Gastrocnemius medialis (tissue), 4 donors: Measurements from ENCODE around the gene GRIN2A. TPM values are rescaled to one million over a fixed set of nuclear protein-coding genes. Genes with fewer than 3 reads are reported as not detected.

ENCODE experiments used
- ATAC-seq, 2 donors: fragments of 150-250 bp; one replicate each; pipeline ENCODE4 v1.9.1; 2016
- DNase-seq, 2 donors: peaks; one replicate each; pipeline ENCODE4 v3.0.0-alpha.2; 2019
- H3K27ac ChIP-seq, 4 donors: fragments of 200-600 bp; sonication (generic); 1 replicate in 1 of 4; 2 replicates in 3 of 4; pipeline ENCODE4 v1.5.1; 2016 to 2018; ENCODE audit warnings: mild to moderate bottlenecking in 2 of 4, moderate library complexity in 1 of 4
- H3K27me3 ChIP-seq, 3 donors: fragments of 200-600 bp; sonication (generic) in 2 of 3; 1 replicate in 1 of 3; 2 replicates in 2 of 3; pipeline versions ENCODE4 v1.5.1 to v1.6.0; 2016 to 2019; ENCODE audit warnings: mild to moderate bottlenecking in 1 of 3, moderate library complexity in 1 of 3
- H3K36me3 ChIP-seq, 2 donors: fragments of 200-600 bp; sonication (generic) in 1 of 2; one replicate each; pipeline ENCODE4 v1.5.1; 2017 to 2018
- H3K4me1 ChIP-seq, 2 donors: fragments of 200-600 bp; sonication (generic) in 1 of 2; one replicate each; pipeline ENCODE4 v1.5.1; 2016 to 2017; ENCODE audit warnings: mild to moderate bottlenecking in 2 of 2
- H3K4me3 ChIP-seq, 4 donors: fragments of 200-600 bp; sonication (generic) in 3 of 4; 1 replicate in 1 of 4; 2 replicates in 3 of 4; pipeline ENCODE4 v1.5.1; 2016 to 2019; ENCODE audit warnings: mild to moderate bottlenecking in 2 of 4
- H3K9me3 ChIP-seq, 3 donors: fragments of 200-600 bp; sonication (generic) in 2 of 3; 1 replicate in 1 of 3; 2 replicates in 2 of 3; pipeline ENCODE4 v1.5.1; 2016 to 2019
- POLR2A ChIP-seq, 2 donors: fragments of 450-650 bp; IDR thresholded peaks; one replicate each; pipeline ENCODE4 v1.6.1; 2017; ENCODE audit warnings: antibody characterized with exemption in 2 of 2, mild to moderate bottlenecking in 2 of 2, moderate library complexity in 2 of 2
- in situ Hi-C, 4 donors: fragments of 200-750 bp; cut with MboI; loops; one replicate each; pipeline versions ENCODE4 v1.15.0 to v1.8.0; 2017; ENCODE audit warnings: low sequenced_read_pairs in 4 of 4
- intact Hi-C: fragments of 100-400 bp; cut with DNase I; formaldehyde crosslinking; loops from one replicate; pipeline ENCODE4 v1.15.1; 2023; ENCODE audit warnings: low total_unique reads
- total RNA-seq, 4 donors: library from RNA; depleted of rRNA; stranded (reverse); fragments of >200 nt; gene quantifications; one replicate each; pipeline versions ENCODE4 v1.1.0 to v1.2.3, GENCODE V29; 2016
- TF ChIP-seq, protein P1 (sequence below), 5 experiments: fragments of 450-650 bp in 3 of 5; fragments of 200-600 bp in 2 of 5; sonication (generic) in 2 of 5; IDR thresholded peaks in 4 of 5; conservative IDR thresholded peaks in 1 of 5; 1 replicate in 4 of 5; 2 replicates in 1 of 5; pipeline ENCODE4 v1.5.1; 2016 to 2019; ENCODE audit warnings: antibody characterized with exemption in 5 of 5, mild to moderate bottlenecking in 3 of 5, moderate library complexity in 3 of 5

The GRIN2A gene
- total RNA-seq, 4 donors from 2014 or later: 0.13 to 0.87 TPM; not detected in 2

DNA sequence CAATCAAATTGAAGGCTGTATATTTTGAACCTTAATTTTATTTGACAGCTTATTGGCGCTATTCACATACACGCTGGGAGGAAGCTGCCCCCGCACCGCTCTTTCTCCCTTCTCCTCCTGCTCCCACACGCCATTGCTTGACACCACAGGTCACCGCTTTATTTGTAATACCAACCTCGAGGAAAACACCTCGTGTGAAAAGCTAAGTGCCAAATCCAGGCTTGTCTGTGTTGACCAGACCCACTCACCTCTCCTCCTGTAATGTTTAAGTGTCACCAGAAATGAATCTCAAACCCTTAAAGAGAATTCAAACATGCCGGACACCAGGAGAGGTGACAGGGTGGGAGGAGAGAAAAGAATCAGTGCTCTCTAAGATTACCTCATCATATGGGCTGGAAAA is 331.4 kb downstream of the GRIN2A start:
- no peaks in the 10 kb centered on the region for H3K27me3 ChIP-seq
- H3K4me3 ChIP-seq: no peak overlapping the region
- H3K9me3 ChIP-seq: no peaks in the 10 kb centered on the region
- TF ChIP-seq, protein P1, sequence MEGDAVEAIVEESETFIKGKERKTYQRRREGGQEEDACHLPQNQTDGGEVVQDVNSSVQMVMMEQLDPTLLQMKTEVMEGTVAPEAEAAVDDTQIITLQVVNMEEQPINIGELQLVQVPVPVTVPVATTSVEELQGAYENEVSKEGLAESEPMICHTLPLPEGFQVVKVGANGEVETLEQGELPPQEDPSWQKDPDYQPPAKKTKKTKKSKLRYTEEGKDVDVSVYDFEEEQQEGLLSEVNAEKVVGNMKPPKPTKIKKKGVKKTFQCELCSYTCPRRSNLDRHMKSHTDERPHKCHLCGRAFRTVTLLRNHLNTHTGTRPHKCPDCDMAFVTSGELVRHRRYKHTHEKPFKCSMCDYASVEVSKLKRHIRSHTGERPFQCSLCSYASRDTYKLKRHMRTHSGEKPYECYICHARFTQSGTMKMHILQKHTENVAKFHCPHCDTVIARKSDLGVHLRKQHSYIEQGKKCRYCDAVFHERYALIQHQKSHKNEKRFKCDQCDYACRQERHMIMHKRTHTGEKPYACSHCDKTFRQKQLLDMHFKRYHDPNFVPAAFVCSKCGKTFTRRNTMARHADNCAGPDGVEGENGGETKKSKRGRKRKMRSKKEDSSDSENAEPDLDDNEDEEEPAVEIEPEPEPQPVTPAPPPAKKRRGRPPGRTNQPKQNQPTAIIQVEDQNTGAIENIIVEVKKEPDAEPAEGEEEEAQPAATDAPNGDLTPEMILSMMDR (IDR thresholded peaks at IDR 0.05 in 4 of 5, conservative IDR thresholded peaks at IDR 0.05 in 1 of 5): no peak
- TF ChIP-seq POLR2A (IDR thresholded peaks at IDR 0.05): no peak
- no peak overlapping the region for H3K27ac ChIP-seq
- in situ Hi-C loops (no loop called here), intact Hi-C loops (loop anchor here (10.0 kb wide), 1 partner anchor 806 kb away; no protein-coding TSS in a partner anchor)
- ATAC-seq (no peak), DNase-seq (no peak)
- H3K36me3 ChIP-seq: no peaks in the 10 kb centered on the region
- peaks cover 6 to 13% of the 10 kb centered on the region in 2 donors for H3K4me1 ChIP-seq

DNA sequence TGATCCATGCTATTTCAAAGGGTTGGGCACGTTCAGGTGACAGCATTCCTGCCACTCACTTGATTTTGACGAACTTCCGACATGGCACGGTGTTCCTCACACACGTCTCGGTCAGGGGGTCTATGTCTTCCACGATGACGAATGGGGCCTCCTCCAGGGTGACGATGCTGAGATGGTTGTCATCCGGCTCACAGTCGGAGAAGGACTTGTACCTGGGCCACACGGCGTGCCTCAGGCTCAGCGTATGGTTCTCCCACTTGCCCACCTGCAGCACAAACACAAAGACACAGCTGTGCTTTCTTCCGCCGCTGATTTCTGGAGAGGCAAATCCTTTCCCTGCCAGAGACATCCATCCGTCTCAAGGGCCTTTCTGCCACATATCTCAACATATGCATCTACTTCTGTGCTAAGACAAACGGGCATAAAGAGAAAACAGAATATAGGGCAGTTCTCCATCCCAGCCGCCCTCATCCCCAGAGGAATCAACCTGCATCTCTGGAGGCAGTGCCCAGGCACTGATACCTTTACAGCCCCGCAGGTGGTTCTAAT is 332.5 kb downstream of the GRIN2A start:
- no peak for DNase-seq
- H3K36me3 ChIP-seq: no peaks in the 10 kb centered on the region
- no peak for ATAC-seq
- H3K4me1 ChIP-seq: peaks cover 6 to 8% of the 10 kb centered on the region in 2 donors
- H3K9me3 ChIP-seq: no peaks in the 10 kb centered on the region
- H3K4me3 ChIP-seq: no peak overlapping the region
- in situ Hi-C loops (no loop called here), intact Hi-C loops (loop anchor here (10.0 kb wide), 1 partner anchor 805 kb away; no protein-coding TSS in a partner anchor)
- TF ChIP-seq, protein P1 (IDR thresholded peaks at IDR 0.05 in 4 of 5, conservative IDR thresholded peaks at IDR 0.05 in 1 of 5): no peak
- TF ChIP-seq POLR2A (IDR thresholded peaks at IDR 0.05): no peak
- no peak overlapping the region for H3K27ac ChIP-seq
- no peaks in the 10 kb centered on the region for H3K27me3 ChIP-seq

DNA sequence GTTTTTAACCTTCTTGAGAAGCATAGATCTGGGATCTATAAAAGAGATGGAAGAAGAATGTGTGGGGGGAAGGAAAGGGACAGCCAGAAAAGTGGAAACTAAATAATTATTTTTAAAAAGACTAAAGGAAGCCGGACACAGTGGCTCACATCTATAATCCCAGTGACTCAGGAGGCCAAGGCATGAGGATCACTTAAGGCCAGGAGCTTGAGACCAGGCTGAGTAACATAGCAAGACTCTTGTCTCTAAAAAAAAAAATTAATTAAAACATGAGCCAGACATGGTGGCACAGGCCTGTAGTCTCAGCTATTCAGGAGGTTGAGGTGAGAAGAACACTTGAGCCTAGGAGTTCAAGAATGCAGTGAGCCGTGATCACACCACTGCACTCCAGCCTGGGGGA is 335.1 kb downstream of the GRIN2A start:
- no peak for TF ChIP-seq POLR2A (IDR thresholded peaks at IDR 0.05)
- TF ChIP-seq, protein P1 (IDR thresholded peaks at IDR 0.05 in 4 of 5, conservative IDR thresholded peaks at IDR 0.05 in 1 of 5): no peak
- Histone ChIP-seq H3K4me3 (no peak overlapping the region), H3K9me3 (no peaks in the 10 kb centered on the region), H3K36me3 (no peaks in the 10 kb centered on the region), H3K27me3 (no peaks in the 10 kb centered on the region), H3K27ac (no peak overlapping the region), H3K4me1 (no peaks in the 10 kb centered on the region)
- DNase-seq: no peak
- intact Hi-C loops (no loop called here), in situ Hi-C loops (no loop called here)
- ATAC-seq: no peak

DNA sequence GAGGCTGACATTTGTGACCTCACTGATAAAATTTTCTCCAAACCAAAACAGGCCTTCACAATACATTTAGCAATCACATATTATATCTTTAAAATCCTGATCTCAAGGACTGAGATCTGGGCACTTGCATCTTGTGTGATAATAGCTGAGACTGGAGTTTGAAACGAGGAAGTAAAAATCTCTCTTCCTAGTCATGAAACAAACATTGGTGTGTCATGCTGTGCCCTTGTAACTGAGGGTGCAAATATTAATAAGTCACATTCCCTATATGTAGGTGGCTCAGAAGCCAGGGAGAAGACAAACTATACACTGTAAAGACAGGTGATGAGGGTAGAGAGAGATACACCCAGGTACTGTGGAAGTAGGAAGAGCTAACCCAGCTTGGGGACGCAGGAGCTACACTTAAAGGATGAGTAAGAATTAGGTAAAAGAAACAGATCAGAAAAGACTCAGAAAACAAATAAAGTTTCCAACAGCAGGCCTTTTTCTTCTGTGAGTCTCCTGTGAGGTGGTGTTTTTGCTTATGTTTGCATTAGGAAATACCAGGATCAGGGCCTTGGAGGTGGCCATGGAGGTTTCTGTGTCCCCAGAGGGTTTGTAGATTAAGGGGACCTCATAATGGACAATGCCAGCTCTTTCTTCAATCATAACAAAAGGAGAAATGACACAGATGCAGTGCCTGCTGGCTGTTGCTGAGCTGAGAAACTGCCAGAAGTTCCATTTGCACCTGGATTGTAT is 335.7 kb downstream of the GRIN2A start:
- no peak overlapping the region for H3K27ac ChIP-seq
- DNase-seq (no peak), ATAC-seq (no peak)
- TF ChIP-seq POLR2A (IDR thresholded peaks at IDR 0.05): no peak
- TF ChIP-seq, protein P1 (IDR thresholded peaks at IDR 0.05 in 4 of 5, conservative IDR thresholded peaks at IDR 0.05 in 1 of 5): no peak
- no peaks in the 10 kb centered on the region for H3K27me3 ChIP-seq
- in situ Hi-C loops (no loop called here), intact Hi-C loops (no loop called here)
- H3K36me3 ChIP-seq: no peaks in the 10 kb centered on the region
- no peaks in the 10 kb centered on the region for H3K9me3 ChIP-seq
- H3K4me1 ChIP-seq: no peaks in the 10 kb centered on the region
- no peak overlapping the region for H3K4me3 ChIP-seq
